NCI-H510A (cell line): ENCODE data around the gene ZNF787.
"Not testable (repeated sequence)": the region's sequence is repeated elsewhere in the genome, so short reads cannot be mapped to it uniquely, and the experiment has no call there.

Source experiments
- DNase-seq: peaks from one replicate; lab custom pipeline; 2025; lab: John Stamatoyannopoulos, UW

Gene ZNF787

GRCh38 chr19:56120002-56120370, 1.1 kb downstream of the ZNF787 start:
- no peak for DNase-seq

GRCh38 chr19:56119582-56119978, 1.5 kb downstream of the ZNF787 start:
- no peak for DNase-seq

GRCh38 chr19:56118666-56119581, 2.2 kb downstream of the ZNF787 start:
- no peak for DNase-seq

- DNase-seq: no peak
Measured at GRCh38 chr19:56117889-56118288, 3.2 kb downstream of the ZNF787 start.

GRCh38 chr19:56117376-56117884, 3.7 kb downstream of the ZNF787 start:
- no peak for DNase-seq

- DNase-seq: no peak
Measured at GRCh38 chr19:56116606-56117005, 4.5 kb downstream of the ZNF787 start.

GRCh38 chr19:56115490-56115889, 5.6 kb downstream of the ZNF787 start:
- no peak for DNase-seq

GRCh38 chr19:56114778-56115110, 6.4 kb downstream of the ZNF787 start:
- no peak for DNase-seq

GRCh38 chr19:56114051-56114777, 6.9 kb downstream of the ZNF787 start:
- peak; percentile 45 for DNase-seq

GRCh38 chr19:56113074-56113632, 7.9 kb downstream of the ZNF787 start:
- DNase-seq: no peak

- peak; percentile 26 for DNase-seq
Measured at GRCh38 chr19:56112313-56112709, 8.8 kb downstream of the ZNF787 start.

GRCh38 chr19:56111601-56112312, 9.3 kb downstream of the ZNF787 start:
- DNase-seq: peak; percentile 39

- peak; percentile 30 for DNase-seq
Measured at GRCh38 chr19:56110515-56111448, 10.3 kb downstream of the ZNF787 start.

GRCh38 chr19:56109226-56109625, 11.9 kb downstream of the ZNF787 start:
- no peak for DNase-seq

GRCh38 chr19:56108447-56109195, 12.5 kb downstream of the ZNF787 start:
- no peak for DNase-seq

- no peak for DNase-seq
Measured at GRCh38 chr19:56107626-56108351, 13.3 kb downstream of the ZNF787 start.

GRCh38 chr19:56106993-56107392, 14.1 kb downstream of the ZNF787 start:
- DNase-seq: no peak

- DNase-seq: no peak
Measured at GRCh38 chr19:56106397-56106849, 14.7 kb downstream of the ZNF787 start.

- not testable (repeated sequence) for DNase-seq
Measured at GRCh38 chr19:56105831-56106396, 15.2 kb downstream of the ZNF787 start.
